HG03520 (cell line): ENCODE results near the gene REC8.

Experiments used
- ATAC-seq: cut with Tn5 transposase; IDR thresholded peaks from one replicate; pipeline ENCODE4 v1.9.1; 2021; ENCODE audit warnings: mild to moderate bottlenecking, moderate library complexity; ENCODE audit not compliant: unreplicated experiment

Gene REC8

GRCh38 chr14:24137529-24138395, 34.1 kb upstream of the REC8 start:
- no peak for ATAC-seq

DNA sequence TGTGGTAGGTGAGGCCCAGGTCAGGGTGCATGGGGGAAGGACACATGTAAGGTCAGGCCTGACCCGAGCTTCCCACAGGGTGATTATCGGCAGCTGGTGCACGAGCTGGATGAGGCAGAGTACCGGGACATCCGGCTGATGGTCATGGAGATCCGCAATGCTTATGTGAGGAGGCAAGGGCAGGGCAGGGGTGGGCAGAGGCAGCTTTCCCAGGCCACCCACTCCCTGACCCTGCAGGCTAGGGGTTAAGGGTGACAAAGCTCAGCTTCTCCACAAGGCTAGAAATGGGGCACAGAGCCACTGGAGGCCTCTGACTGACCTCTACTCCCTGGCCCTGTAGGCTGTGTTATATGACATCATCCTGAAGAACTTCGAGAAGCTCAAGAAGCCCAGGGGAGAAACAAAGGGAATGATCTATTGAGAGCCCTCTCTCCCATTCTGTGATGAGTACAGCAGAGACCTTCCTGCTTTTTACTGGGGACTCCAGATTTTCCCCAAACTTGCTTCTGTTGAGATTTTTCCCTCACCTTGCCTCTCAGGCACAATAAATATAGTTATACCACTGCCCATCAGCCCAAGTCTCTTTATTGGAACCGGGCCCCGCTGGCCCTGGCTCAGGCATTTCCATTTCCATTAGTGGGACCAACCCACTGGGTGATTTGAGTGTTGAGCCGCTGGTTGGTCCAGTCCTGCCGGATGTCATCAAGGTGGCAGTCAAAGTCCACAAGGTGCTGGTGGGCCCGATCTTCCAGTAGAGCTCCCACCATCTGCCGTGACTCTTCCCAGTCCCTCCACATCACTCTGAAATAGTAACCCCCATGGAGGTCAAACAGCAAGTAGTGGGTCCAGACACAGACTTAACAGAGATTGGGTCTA, 33.2 kb upstream of the REC8 start:
- ATAC-seq, result no peak

GRCh38 chr14:24139272-24139934, 32.5 kb upstream of the REC8 start:
- no peak for ATAC-seq

GRCh38 chr14:24141097-24141880, 30.6 kb upstream of the REC8 start, which contains the start of gene EMC9:
EMC9 (minus strand) TSS chr14:24141591; CDS start chr14:24141304, 287 bp downstream.
- peak; percentile 76 for ATAC-seq

GRCh38 chr14:24143511-24143910, 28.4 kb upstream of the REC8 start:
- ATAC-seq, result no peak

DNA sequence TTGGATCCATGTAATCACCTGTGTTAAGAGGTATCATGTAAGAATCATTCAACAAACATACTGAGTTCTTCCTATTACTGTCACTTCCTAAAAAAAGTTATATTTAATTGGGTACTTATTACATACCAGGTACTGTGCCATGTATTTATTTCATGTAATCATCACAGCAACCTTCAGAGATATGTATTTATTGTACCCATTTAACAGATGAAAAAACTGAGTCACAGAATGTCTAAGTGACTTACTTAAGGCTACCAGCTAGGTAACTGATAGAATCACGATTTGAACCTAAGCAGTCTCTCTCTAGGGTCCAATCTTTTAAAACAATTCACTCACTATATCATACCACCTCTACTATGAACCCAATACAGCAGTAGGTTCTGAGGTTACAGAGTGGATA, 27.4 kb upstream of the REC8 start:
- ATAC-seq, result no peak

GRCh38 chr14:24145219-24145618, 26.7 kb upstream of the REC8 start:
- no peak for ATAC-seq

DNA sequence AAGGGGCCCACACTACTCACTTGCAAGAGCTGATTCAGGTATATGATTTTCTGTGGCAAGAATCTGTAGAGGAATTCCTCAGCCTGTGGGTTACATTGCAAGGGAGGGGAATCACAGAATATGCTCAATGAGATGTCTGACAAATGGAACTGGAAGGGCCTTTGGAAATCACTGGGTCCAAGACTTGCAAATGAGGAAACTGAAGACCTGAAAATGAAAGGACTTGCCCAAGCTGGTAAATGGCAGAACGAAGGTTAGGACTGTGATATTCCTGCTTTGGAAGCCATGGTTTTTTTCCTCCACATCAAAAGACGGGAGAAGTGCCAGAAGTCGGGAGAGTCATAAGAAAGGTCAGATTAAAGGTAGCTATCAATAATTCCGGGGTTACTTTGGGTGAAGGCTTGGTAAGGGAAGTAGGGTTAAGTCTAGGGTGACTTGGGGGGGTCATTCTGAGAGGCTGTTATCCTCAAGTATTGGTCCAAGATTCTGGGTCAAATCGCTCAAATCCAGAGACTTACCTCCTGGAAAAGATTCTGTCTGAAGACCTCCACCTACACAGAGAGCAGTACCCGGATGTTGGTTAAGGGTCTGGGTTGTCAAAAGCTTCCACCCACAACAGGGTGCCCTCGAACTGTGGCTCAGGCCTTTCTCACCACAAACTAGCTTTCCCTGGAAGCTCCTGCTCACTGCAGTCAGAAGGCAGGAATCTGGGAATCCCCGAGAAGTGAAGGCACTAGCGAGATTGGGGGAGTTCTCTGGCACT, 26.0 kb upstream of the REC8 start:
- no peak for ATAC-seq

- peak; percentile 54 for ATAC-seq
Measured at GRCh38 chr14:24146453-24146977, 25.4 kb upstream of the REC8 start, which contains the start of gene PSME2. PSME2 (minus strand) TSS chr14:24146610; CDS start chr14:24146581, 29 bp downstream.

DNA sequence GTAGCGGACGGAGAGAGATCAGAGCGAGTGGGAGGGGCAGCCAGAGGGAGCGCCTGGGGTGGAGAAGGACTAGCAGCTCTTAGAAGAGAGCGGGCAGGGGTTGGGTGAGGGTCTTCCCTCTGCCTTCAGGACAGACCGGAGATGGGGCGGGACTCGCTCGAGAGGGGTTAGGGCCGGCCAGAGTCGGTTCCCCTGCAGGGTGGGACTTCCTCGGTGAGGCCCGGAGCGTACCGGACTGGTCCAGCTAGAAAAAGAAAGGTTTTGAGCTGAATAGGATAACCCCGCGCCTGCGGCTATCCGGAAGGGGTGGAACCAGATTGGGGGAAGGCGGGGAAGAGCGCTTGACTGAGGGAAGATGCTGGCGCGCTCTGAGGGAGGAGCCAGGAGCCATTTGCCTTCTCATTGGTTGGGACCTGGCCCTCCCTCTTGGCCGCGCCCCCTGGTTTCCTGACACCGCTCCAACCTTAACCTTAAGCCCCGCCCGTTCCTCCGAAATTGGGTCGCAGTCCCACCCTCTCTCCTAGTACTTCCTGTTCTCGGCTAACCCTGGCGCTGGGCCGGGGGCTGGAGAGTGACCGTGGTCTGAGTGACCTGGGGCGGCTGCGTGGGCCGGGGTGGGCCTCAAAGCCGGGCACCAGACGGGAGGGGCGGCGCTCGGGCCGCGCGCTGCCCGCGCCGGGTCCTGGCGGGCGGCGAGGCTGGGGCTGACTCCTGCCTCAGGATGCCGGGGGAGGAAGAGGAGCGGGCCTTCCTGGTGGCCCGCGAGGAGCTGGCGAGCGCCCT, 24.7 kb upstream of the REC8 start, which contains the start of gene RNF31:
Gene RNF31, plus strand, starts transcription at position 521 of the 783 bp plus-strand sequence. Its CDS starts 201 bp downstream, at position 722.
- peak; percentile 81 for ATAC-seq

- ATAC-seq, result no peak
Measured at GRCh38 chr14:24147761-24148428, 24.0 kb upstream of the REC8 start.

DNA sequence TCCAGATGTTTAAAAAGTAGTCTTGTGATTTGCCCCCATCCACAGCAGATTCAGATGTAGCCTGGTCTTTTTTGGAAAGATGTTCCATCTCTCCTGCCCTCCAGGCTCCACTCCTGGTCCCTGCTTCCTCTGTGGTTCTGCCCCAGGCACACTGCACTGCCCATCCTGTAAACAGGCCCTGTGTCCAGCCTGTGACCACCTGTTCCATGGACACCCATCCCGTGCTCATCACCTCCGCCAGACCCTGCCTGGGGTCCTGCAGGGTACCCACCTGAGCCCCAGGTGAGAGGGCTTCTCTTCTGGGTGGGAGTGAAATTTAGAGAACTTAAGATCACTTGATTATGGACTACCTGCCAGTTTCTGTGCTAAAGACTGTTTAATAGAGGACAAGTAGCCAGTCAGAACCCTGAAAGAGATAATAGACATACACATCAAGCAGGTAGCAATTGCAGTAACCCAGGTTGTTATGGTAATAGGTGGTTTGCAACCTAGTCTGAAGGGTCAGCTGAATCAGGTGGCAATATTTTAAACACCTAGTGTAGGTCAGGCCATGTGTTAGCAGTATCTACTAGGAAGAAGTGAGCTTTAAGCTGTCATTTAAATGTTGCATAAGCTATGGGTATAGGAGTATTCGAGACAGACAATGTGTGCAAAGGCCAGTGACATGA, 22.4 kb upstream of the REC8 start:
- no peak for ATAC-seq

GRCh38 chr14:24150061-24150460, 21.8 kb upstream of the REC8 start:
- ATAC-seq, result no peak

DNA sequence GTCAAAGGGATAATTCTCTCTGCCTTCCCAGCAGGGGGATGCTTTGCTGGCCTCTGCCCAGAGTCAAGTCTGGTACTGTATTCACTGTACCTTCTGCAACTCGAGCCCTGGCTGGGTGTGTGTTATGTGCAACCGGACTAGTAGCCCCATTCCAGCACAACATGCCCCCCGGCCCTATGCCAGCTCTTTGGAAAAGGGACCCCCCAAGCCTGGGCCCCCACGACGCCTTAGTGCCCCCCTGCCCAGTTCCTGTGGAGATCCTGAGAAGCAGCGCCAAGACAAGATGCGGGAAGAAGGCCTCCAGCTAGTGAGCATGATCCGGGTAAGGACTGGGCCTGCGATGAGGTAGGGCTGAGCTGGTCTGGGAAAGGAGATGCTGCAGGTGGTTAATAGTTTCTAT, 21.3 kb upstream of the REC8 start:
- ATAC-seq, result no peak

DNA sequence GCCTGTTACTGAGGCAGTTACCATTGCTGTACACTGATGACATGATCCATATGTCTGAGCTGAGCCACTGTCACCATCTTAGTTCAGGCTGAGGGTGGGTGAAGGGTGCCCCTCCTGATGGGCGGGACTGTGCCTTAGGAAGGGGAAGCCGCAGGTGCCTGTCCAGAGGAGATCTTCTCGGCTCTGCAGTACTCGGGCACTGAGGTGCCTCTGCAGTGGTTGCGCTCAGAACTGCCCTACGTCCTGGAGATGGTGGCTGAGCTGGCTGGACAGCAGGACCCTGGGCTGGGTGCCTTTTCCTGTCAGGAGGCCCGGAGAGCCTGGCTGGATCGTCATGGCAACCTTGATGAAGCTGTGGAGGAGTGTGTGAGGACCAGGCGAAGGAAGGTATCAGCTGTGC, 20.9 kb upstream of the REC8 start:
- ATAC-seq, result no peak

- ATAC-seq, result no peak
Measured at GRCh38 chr14:24151404-24152080, 20.3 kb upstream of the REC8 start.

DNA sequence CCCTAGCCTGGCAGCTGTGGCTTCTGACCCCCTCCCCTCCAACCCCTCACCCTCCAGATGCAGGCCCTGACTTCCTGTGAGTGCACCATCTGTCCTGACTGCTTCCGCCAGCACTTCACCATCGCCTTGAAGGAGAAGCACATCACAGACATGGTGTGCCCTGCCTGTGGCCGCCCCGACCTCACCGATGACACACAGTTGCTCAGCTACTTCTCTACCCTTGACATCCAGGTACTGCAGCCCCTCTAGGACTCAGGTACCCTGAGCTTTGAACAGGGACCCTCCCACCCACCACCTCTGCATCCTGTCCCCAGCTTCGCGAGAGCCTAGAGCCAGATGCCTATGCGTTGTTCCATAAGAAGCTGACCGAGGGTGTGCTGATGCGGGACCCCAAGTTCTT, 16.8 kb upstream of the REC8 start:
- no peak for ATAC-seq
